GM12878 (cell line): ENCODE measurements around the gene H6PD. TPM values are rescaled to one million over a fixed set of nuclear protein-coding genes. Genes with fewer than 3 reads are reported as not detected.

Experiments
- ATAC-seq: fragments of 200-7000 bp; cut with Tn5 transposase; 3 replicates; pipeline ENCODE4 v1.9.1; 2020; ENCODE audit warnings: mild to moderate bottlenecking, moderate library complexity
- BruUV-seq: library from RNA; stranded (reverse); fragments of 400-500 nt; replicated peaks from 2 replicates; lab custom pipeline; 2021; lab: Mats Ljungman, UMichigan
- CTCF ChIA-PET: fragments of 300-600 bp; sonication (Branson Sonifier 250); formaldehyde crosslinking; extraction: SDS; loops from one replicate; lab custom pipeline; 2021; ENCODE audit warnings: inconsistent platforms; lab: Yijun Ruan, JAX
- POLR2A ChIA-PET: fragments of 350-600 bp; formaldehyde crosslinking; extraction: SDS; loops from one replicate; lab custom pipeline; 2021; ENCODE audit warnings: inconsistent platforms; lab: Charles Lee
- RAD21 ChIA-PET: fragments of 300-600 bp; sonication (Branson Sonifier 250); formaldehyde crosslinking; loops from one replicate; lab custom pipeline; 2023; ENCODE audit warnings: antibody characterized with exemption; ENCODE audit not compliant: unreplicated experiment; lab: Charles Lee
- SMC1A ChIA-PET: fragments of 300-600 bp; sonication (Branson Sonifier 250); formaldehyde crosslinking; loops from one replicate; lab custom pipeline; 2023; ENCODE audit not compliant: unreplicated experiment, uncharacterized antibody; lab: Charles Lee
- DNase-seq: peaks from one replicate; pipeline ENCODE4 v3.0.0-alpha.2; 2011; ENCODE audit warnings: low read depth, low spot score
- FAIRE-seq: peaks from 3 replicates; lab custom pipeline; 2011; peaks lifted over from hg19 to GRCh38; lab: Jason Lieb, UNC
- H2AFZ ChIP-seq: 2 replicates; pipeline ENCODE4 v1.6.0; 2011; ENCODE audit warnings: low read depth, low read length, control low read depth; ENCODE audit not compliant: control insufficient read depth
- H3K27ac ChIP-seq: 2 replicates; pipeline ENCODE4 v1.5.1; 2011; ENCODE audit warnings: control low read depth; ENCODE audit not compliant: control insufficient read depth, insufficient read depth
- H3K27me3 ChIP-seq, 2 experiments: replicated peaks in 1 of 2; 2 replicates each; pipeline versions ENCODE4 v1.6.0 to v1.6.1; 2011; ENCODE audit warnings: low read length in 1 of 2; ENCODE audit not compliant: control insufficient read depth in 2 of 2, insufficient read depth in 2 of 2
- H3K36me3 ChIP-seq, 2 experiments: 2 replicates each; pipeline ENCODE4 v1.5.1; 2011; ENCODE audit warnings: low read length in 1 of 2; ENCODE audit not compliant: control insufficient read depth in 2 of 2, insufficient read depth in 2 of 2
- H3K4me1 ChIP-seq: 2 replicates; pipeline ENCODE4 v1.6.1; 2011; ENCODE audit warnings: mild to moderate bottlenecking, low read length, moderate library complexity, mixed read lengths; ENCODE audit not compliant: control insufficient read depth, insufficient read depth
- H3K4me2 ChIP-seq: 2 replicates; pipeline ENCODE4 v1.6.0; 2011; ENCODE audit warnings: control low read depth; ENCODE audit not compliant: control insufficient read depth, insufficient read depth
- H3K4me3 ChIP-seq: fragments of 200-600 bp; sonication (generic); 2 replicates; pipeline ENCODE4 v1.5.1; 2016
- H3K79me2 ChIP-seq: 2 replicates; pipeline ENCODE4 v1.6.0; 2011; ENCODE audit warnings: low read length; ENCODE audit not compliant: control insufficient read depth, insufficient read depth
- H3K9ac ChIP-seq: 2 replicates; pipeline ENCODE4 v1.8.0; 2011; ENCODE audit warnings: low read length, control low read depth, mixed read lengths; ENCODE audit not compliant: control insufficient read depth, insufficient read depth
- H3K9me3 ChIP-seq: replicated peaks from 3 replicates; pipeline ENCODE4 v1.5.1; 2011; ENCODE audit warnings: mild to moderate bottlenecking, low read length; ENCODE audit not compliant: control insufficient read depth, insufficient read depth
- H4K20me1 ChIP-seq: 2 replicates; pipeline ENCODE4 v1.6.0; 2011; ENCODE audit not compliant: control insufficient read depth, insufficient read depth
- ASH2L ChIP-seq: fragments of 300-600, 200-600 bp; sonication (generic); IDR thresholded peaks from 2 replicates; pipeline ENCODE4 v1.6.1; 2017; ENCODE audit warnings: low read depth, mild to moderate bottlenecking, borderline replicate concordance
- BCLAF1 ChIP-seq: fragments of 450-650 bp; IDR thresholded peaks from 2 replicates; pipeline ENCODE4 v1.6.1; 2017; ENCODE audit warnings: antibody characterized with exemption, mild to moderate bottlenecking, moderate library complexity
- CTCF ChIP-seq, 3 experiments: IDR thresholded peaks in 2 of 3; conservative IDR thresholded peaks in 1 of 3; 2 replicates each; pipeline ENCODE4 v1.5.1; 2011; ENCODE audit warnings: low read depth in 3 of 3, low read length in 3 of 3, mild to moderate bottlenecking in 3 of 3, control low read depth in 2 of 3, moderate library complexity in 2 of 3, inconsistent platforms in 1 of 3, mixed read lengths in 1 of 3; ENCODE audit not compliant: control insufficient read depth in 2 of 3, insufficient read depth in 1 of 3; ENCODE audit errors: extremely low read depth in 1 of 3
- GABPA ChIP-seq: IDR thresholded peaks from 2 replicates; pipeline ENCODE4 v1.6.1; 2014; ENCODE audit warnings: antibody characterized with exemption, low read depth, mild to moderate bottlenecking, inconsistent platforms
- POLR2AphosphoS5 ChIP-seq: IDR thresholded peaks from 2 replicates; pipeline ENCODE4 v1.6.1; 2011; ENCODE audit warnings: mild to moderate bottlenecking, low read length, inconsistent platforms
- SRF ChIP-seq, 2 experiments: IDR thresholded peaks; 2 replicates each; pipeline ENCODE4 v1.6.1; 2011; ENCODE audit warnings: low read depth in 2 of 2, low read length in 2 of 2, mild to moderate bottlenecking in 1 of 2, moderate library complexity in 1 of 2
- SUPT20H ChIP-seq: IDR thresholded peaks from 2 replicates; pipeline ENCODE4 v1.6.1; 2011; ENCODE audit warnings: low read depth, mild to moderate bottlenecking, low read length, moderate library complexity, borderline replicate concordance; ENCODE audit not compliant: control insufficient read depth
- YY1 ChIP-seq: IDR thresholded peaks from 2 replicates; pipeline ENCODE4 v1.6.1; 2011; ENCODE audit warnings: low read depth, mild to moderate bottlenecking, low read length
- ZBTB33 ChIP-seq: fragments of 450-650 bp; IDR thresholded peaks from 2 replicates; pipeline ENCODE4 v1.6.1; 2017; ENCODE audit warnings: mild to moderate bottlenecking
- WGBS: methylation state at CpG from one replicate; pipeline ENCODE4 v1.1.6; 2016; ENCODE audit warnings: low lambda C conversion rate; ENCODE audit not compliant: insufficient replicate concordance, insufficient coverage; ENCODE audit errors: missing lambda C conversion rate; 5-methylcytosine and 5-hydroxymethylcytosine counted together
- in situ Hi-C: fragments of 300-500 bp; cut with MboI; formaldehyde crosslinking; loops from 9 replicates; pipeline ENCODE4 v1.14.3; 2018; ENCODE audit warnings: mixed read lengths
- intact Hi-C: fragments of 100-400 bp; cut with micrococcal nuclease; formaldehyde crosslinking; loops from one replicate; pipeline ENCODE4 v1.14.2; 2022; ENCODE audit not compliant: unreplicated experiment
- polyA plus RNA-seq, 11 experiments: library from polyadenylated mRNA; depleted of rRNA in 4 of 11; unstranded in 6 of 11; stranded (reverse) in 5 of 11; fragments of >200 nt; fragmentation: Nextera tagmentation in 4 of 11; fragmentation: Illumina TruSeq in 1 of 11; extraction: Ambion mirVana in 4 of 11; extraction: Trizol in 1 of 11; gene quantifications; 1 replicate in 1 of 11; 2 replicates in 10 of 11; pipeline versions ENCODE4 v1.2.1 to v1.2.3, GENCODE V29; 2011 to 2016; ENCODE audit warnings: inconsistent platforms in 2 of 11, missing spikeins in 2 of 11, low read depth in 1 of 11
- total RNA-seq, 4 experiments: library from RNA; depleted of rRNA in 3 of 4; stranded (reverse); fragments of >200 nt in 3 of 4; fragmentation: Illumina TruSeq in 1 of 4; extraction: Trizol in 1 of 4; gene quantifications; 2 replicates each; pipeline versions ENCODE4 v1.2.1 to v1.2.3, GENCODE V29; 2013 to 2021

Gene H6PD
- total and polyA plus RNA-seq, 10 of the 15 experiments (the other 5 are each of a cell fraction or from before 2014, with no cell fraction given) = 1.2 to 20.7 (median 7.7) TPM

- Histone ChIP-seq H3K36me3 (no peaks in the 10 kb centered on the region), H3K4me1 (no peaks in the 10 kb centered on the region), H4K20me1 (no peaks in the 10 kb centered on the region), H3K9me3 (peaks cover 11% of the 10 kb centered on the region), H2AFZ (no peak overlapping the region), H3K9ac (no peak overlapping the region), H3K4me3 (no peak overlapping the region), H3K27ac (no peak overlapping the region), H3K79me2 (no peaks in the 10 kb centered on the region), H3K4me2 (no peak overlapping the region), H3K27me3 (no peaks in the 10 kb centered on the region)
- DNase-seq (no peak), FAIRE-seq (no peak), ATAC-seq (no peak)
- intact Hi-C loops = no loop called here
- ChIA-PET RAD21 (no interaction called here), POLR2A (no interaction called here), SMC1A (no interaction called here), CTCF (interaction anchor here (1.1 kb wide), 1 partner anchor 229 kb away, joined by 5 read pairs; no protein-coding TSS in a partner anchor)
- BruUV-seq = no TSS peak
- in situ Hi-C loops = no loop called here
- 90% methylated on average over 33 of the region's 33 CpGs for WGBS
- TF ChIP-seq ASH2L (no peak), POLR2AphosphoS5 (no peak), GABPA (no peak), CTCF (IDR thresholded peaks at IDR 0.05 in 2 of 3, conservative IDR thresholded peaks at IDR 0.05 in 1 of 3; ENCODE audit: control insufficient read depth in 2 of 3, extremely low read depth in 1 of 3, insufficient read depth in 1 of 3, low read depth in 3 of 3, low read length in 3 of 3) (no peak), YY1 (no peak), BCLAF1 (no peak), ZBTB33 (no peak), SRF (IDR thresholded peaks at IDR 0.05; ENCODE audit: low read depth in 2 of 2, low read length in 2 of 2) (no peak), SUPT20H (no peak)
Measured at GRCh38 chr1:9262096-9262986, 27.8 kb downstream of the H6PD start.
